Endodermal cell (in vitro differentiated cells): ENCODE data around the gene CLN6. TPM values are rescaled to one million over a fixed set of nuclear protein-coding genes. Genes with fewer than 3 reads are reported as not detected.
A peak's percentile ranks its signal among the peaks of the same experiment; 100 is the strongest.

Experiments used
- DNase-seq: peaks from one replicate; pipeline ENCODE4 v3.0.0-alpha.2; 2017
- H3K27ac ChIP-seq: 2 replicates; pipeline ENCODE4 v1.5.1; 2013; ENCODE audit warnings: mild to moderate bottlenecking, low read depth, low read length, moderate library complexity
- H3K27me3 ChIP-seq: 2 replicates; pipeline ENCODE4 v1.6.1; 2013; ENCODE audit warnings: mild to moderate bottlenecking, low read length, moderate library complexity; ENCODE audit not compliant: insufficient read depth, control insufficient read depth, poor library complexity, severe bottlenecking
- H3K36me3 ChIP-seq: 2 replicates; pipeline ENCODE4 v1.7.0; 2013; ENCODE audit warnings: mild to moderate bottlenecking, low read length, moderate library complexity; ENCODE audit not compliant: control insufficient read depth, insufficient read depth
- H3K4me1 ChIP-seq: one replicate; pipeline ENCODE4 v1.7.0; 2013; ENCODE audit warnings: low read length; ENCODE audit not compliant: control insufficient read depth, insufficient read depth
- H3K4me3 ChIP-seq: 2 replicates; pipeline ENCODE4 v1.5.1; 2013; ENCODE audit warnings: mild to moderate bottlenecking, low read length, moderate library complexity
- H3K9ac ChIP-seq: 2 replicates; pipeline ENCODE4 v1.6.1; 2013; ENCODE audit warnings: mild to moderate bottlenecking, low read length, moderate library complexity; ENCODE audit not compliant: poor library complexity, severe bottlenecking; ENCODE audit errors: extremely low read depth
- H3K9me3 ChIP-seq: 2 replicates; pipeline ENCODE4 v1.6.1; 2013; ENCODE audit warnings: mild to moderate bottlenecking, low read length, moderate library complexity; ENCODE audit not compliant: control insufficient read depth
- H3K27ac Mint-ChIP-seq: 2 replicates; pipeline ENCODE4 v1.8.0; 2020; ENCODE audit warnings: mixed read lengths
- H3K27me3 Mint-ChIP-seq: 2 replicates; pipeline ENCODE4 v1.8.0; 2021; ENCODE audit warnings: mild to moderate bottlenecking, mixed read lengths; ENCODE audit not compliant: insufficient read depth
- H3K36me3 Mint-ChIP-seq: 2 replicates; pipeline ENCODE4 v1.8.0; 2020; ENCODE audit warnings: low read depth, mixed read lengths
- H3K4me1 Mint-ChIP-seq: 2 replicates; pipeline ENCODE4 v1.8.0; 2020; ENCODE audit warnings: mixed read lengths
- H3K4me3 Mint-ChIP-seq: 2 replicates; pipeline ENCODE4 v1.8.0; 2020; ENCODE audit warnings: mild to moderate bottlenecking, moderate library complexity, mixed read lengths
- H3K9me3 Mint-ChIP-seq: 2 replicates; pipeline ENCODE4 v1.8.0; 2020; ENCODE audit warnings: mild to moderate bottlenecking, mixed read lengths
- CTCF ChIP-seq: fragments of 200-600 bp; sonication (generic); conservative IDR thresholded peaks from 2 replicates; pipeline ENCODE4 v1.5.0; 2021; ENCODE audit warnings: antibody characterized with exemption, mild to moderate bottlenecking
- WGBS, 2 experiments: methylation state at CpG; one replicate each; pipeline versions ENCODE4 v1.1.5 to v1.1.7; 2013; ENCODE audit warnings: missing lambda C conversion rate in 2 of 2, mixed read lengths in 1 of 2; ENCODE audit not compliant: insufficient coverage in 1 of 2, insufficient read length in 1 of 2; 5-methylcytosine and 5-hydroxymethylcytosine counted together
- total RNA-seq, 2 donors: library from RNA; stranded (reverse); fragmentation: NEBNext Ultra II Directional in 1 of 2; extraction: Animal tissue kit (Norgen Biotek cat#: 25700) in 1 of 2; gene quantifications; 2 replicates in 1 of 2; 3 replicates in 1 of 2; pipeline ENCODE4 v1.2.1, GENCODE V29; 2021

Gene CLN6
- total RNA-seq, 2 donors from 2014 or later, result 51.6 to 59.6 TPM

GRCh38 chr15:68205558-68205944 is 24.0 kb downstream of the CLN6 start:
- DNase-seq, result no peak
- WGBS, 2 experiments, result 91 to 96% methylated on average over 7 to 13 of the region's 13 CpGs
- TF ChIP-seq CTCF, result no peak

GRCh38 chr15:68204776-68205557 is 24.6 kb downstream of the CLN6 start, which contains the start of gene CALML4:
CALML4 (minus strand) TSS chr15:68205332; CDS start chr15:68205247, 85 bp downstream.
- Mint-ChIP-seq H3K27ac (peak within 1 kb of the TSS; percentile 83), H3K4me3 (no peak within 1 kb of the TSS), H3K27me3 (no peaks in the 10 kb centered on the region), H3K36me3 (peaks cover 4% of the 10 kb centered on the region), H3K4me1 (peaks cover 26% of the 10 kb centered on the region), H3K9me3 (no peaks in the 10 kb centered on the region)
- 87 to 91% methylated on average over 11 to 16 of the region's 16 CpGs for WGBS, 2 experiments
- H3K9me3 ChIP-seq, result no peaks in the 10 kb centered on the region
- no peaks in the 10 kb centered on the region for H3K27me3 ChIP-seq
- no peak within 1 kb of the TSS for H3K9ac ChIP-seq
- peaks cover 13% of the 10 kb centered on the region for H3K4me1 ChIP-seq
- peaks cover 3% of the 10 kb centered on the region for H3K36me3 ChIP-seq
- TF ChIP-seq CTCF, result no peak
- H3K4me3 ChIP-seq, result no peak within 1 kb of the TSS
- DNase-seq, result no peak
- no peak within 1 kb of the TSS for H3K27ac ChIP-seq

More at GRCh38 chr15:68205558-68205944, 24.0 kb downstream of the CLN6 start:
- H3K4me3 Mint-ChIP-seq, result no peak overlapping the region
- peaks cover 23% of the 10 kb centered on the region for H3K4me1 Mint-ChIP-seq
- Histone ChIP-seq H3K9ac (no peak overlapping the region), H3K36me3 (peaks cover 3% of the 10 kb centered on the region), H3K27ac (no peak overlapping the region), H3K4me3 (no peak overlapping the region), H3K4me1 (peaks cover 13% of the 10 kb centered on the region), H3K9me3 (no peaks in the 10 kb centered on the region), H3K27me3 (no peaks in the 10 kb centered on the region)
- peaks cover 4% of the 10 kb centered on the region for H3K36me3 Mint-ChIP-seq
- no peak overlapping the region for H3K27ac Mint-ChIP-seq
- no peaks in the 10 kb centered on the region for H3K27me3 Mint-ChIP-seq
- H3K9me3 Mint-ChIP-seq, result no peaks in the 10 kb centered on the region

- Histone ChIP-seq H3K36me3 (peaks cover 3% of the 10 kb centered on the region), H3K4me1 (peaks cover 13% of the 10 kb centered on the region), H3K9me3 (no peaks in the 10 kb centered on the region), H3K9ac (no peak overlapping the region), H3K27me3 (no peaks in the 10 kb centered on the region), H3K27ac (no peak overlapping the region), H3K4me3 (no peak overlapping the region)
- no peak for TF ChIP-seq CTCF
- DNase-seq, result no peak
- H3K4me3 Mint-ChIP-seq, result no peak overlapping the region
- H3K27ac Mint-ChIP-seq, result no peak overlapping the region
- peaks cover 29% of the 10 kb centered on the region for H3K4me1 Mint-ChIP-seq
- no peaks in the 10 kb centered on the region for H3K9me3 Mint-ChIP-seq
- no peaks in the 10 kb centered on the region for H3K27me3 Mint-ChIP-seq
- peaks cover 1% of the 10 kb centered on the region for H3K36me3 Mint-ChIP-seq
- 85 to 97% methylated on average over 5 to 7 of the region's 7 CpGs for WGBS, 2 experiments
These were observed 25.2 kb downstream of the CLN6 start for GRCh38 chr15:68204361-68204760.
